ENCODE results near the gene KIFC3. TPM values are rescaled to one million over a fixed set of nuclear protein-coding genes. Genes with fewer than 3 reads are reported as not detected.
A peak's percentile ranks its signal among the peaks of the same experiment; 100 is the strongest.
"Not testable (repeated sequence)": the region's sequence is repeated elsewhere in the genome, so short reads cannot be mapped to it uniquely, and the experiment has no call there.

KIFC3 gene
- total and polyA plus RNA-seq, 7 experiments from 2014 or later, result 0.73 to 9.2 (median 1.6) TPM; not detected in 3

GRCh38 chr16:57796014-57796413 is 6.3 kb downstream of the KIFC3 start:
- H3K27ac Mint-ChIP-seq; H3K9me3 Mint-ChIP-seq; H3K27me3 ChIP-seq (ENCODE audit: control insufficient read depth in 2 of 2, insufficient read depth in 2 of 2, low read length in 2 of 2); H3K4me3 Mint-ChIP-seq; POLR2A ChIA-PET; H3K4me1 ChIP-seq (ENCODE audit: control insufficient read depth in 2 of 2, insufficient read depth in 2 of 2, low read length in 2 of 2); H3K4me3 ChIP-seq (ENCODE audit: low read length); H3K36me3 ChIP-seq (ENCODE audit: control insufficient read depth in 2 of 3, insufficient read depth in 3 of 3, low read length in 3 of 3); intact Hi-C loops (cut with micrococcal nuclease); DNase-seq; H3K9me3 ChIP-seq (ENCODE audit: control insufficient read depth in 2 of 3, low read length in 3 of 3); H3K27ac ChIP-seq (ENCODE audit: low read depth, low read length); ATAC-seq; H3K36me3 Mint-ChIP-seq: not testable (repeated sequence)
- peaks cover 13 to 25% (median 23%) of the 10 kb centered on the region in 7 donors for H3K4me1 Mint-ChIP-seq
- H3K27me3 Mint-ChIP-seq, result peaks cover 0 to 23% (median 5%) of the 10 kb centered on the region in 5 donors
- CTCF ChIA-PET, result interaction anchor here (0.6 kb wide), 1 partner anchor 156 kb away, joined by 3 read pairs; no protein-coding TSS in a partner anchor

DNA sequence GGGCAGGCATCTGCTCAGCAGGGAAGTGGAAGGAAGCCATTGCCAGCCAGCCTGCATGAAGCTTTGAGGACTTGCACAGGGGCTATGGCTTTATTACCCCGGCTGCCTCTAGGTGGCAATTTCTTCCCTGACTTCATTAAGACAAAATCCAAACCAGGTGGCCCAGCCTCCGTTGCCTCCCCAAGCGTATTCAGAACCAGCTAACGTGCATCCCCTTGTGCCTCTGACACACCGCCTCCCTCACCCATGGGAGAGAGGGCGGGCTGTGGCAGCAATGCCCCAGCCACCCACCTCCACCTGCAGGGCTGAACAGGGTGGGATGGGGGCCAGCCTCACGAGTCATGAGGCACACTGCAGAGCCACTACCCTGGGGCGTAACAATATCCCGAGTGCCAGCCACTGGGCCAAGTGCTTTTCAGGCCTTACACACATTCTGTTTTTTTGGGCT is 6.8 kb downstream of the KIFC3 start:
- no peak overlapping the region for H3K4me3 ChIP-seq (ENCODE audit: low read length)
- H3K36me3 Mint-ChIP-seq, result no peaks in the 10 kb centered on the region
- intact Hi-C loops (cut with micrococcal nuclease), result no loop called here
- no peaks in the 10 kb centered on the region for H3K9me3 ChIP-seq (ENCODE audit: control insufficient read depth in 2 of 3, low read length in 3 of 3)
- H3K36me3 ChIP-seq (ENCODE audit: control insufficient read depth in 2 of 3, insufficient read depth in 3 of 3, low read length in 3 of 3), result no peaks in the 10 kb centered on the region
- peak in 1 of 9 donors; percentile 33 for DNase-seq
- ChIA-PET POLR2A (no interaction called here), CTCF (interaction anchor here (0.6 kb wide), 2 partner anchors 156 to 1039 kb away, joined by 3 to 5 read pairs; no protein-coding TSS in a partner anchor)
- H3K4me1 ChIP-seq (ENCODE audit: control insufficient read depth in 2 of 2, insufficient read depth in 2 of 2, low read length in 2 of 2), result peaks cover 0 to 4% of the 10 kb centered on the region in 2 donors
- H3K4me1 Mint-ChIP-seq, result peaks cover 13 to 20% (median 18%) of the 10 kb centered on the region in 7 donors
- H3K9me3 Mint-ChIP-seq, result peaks cover 0 to 1% (median 0%) of the 10 kb centered on the region in 11 donors
- no peak overlapping the region for H3K27ac Mint-ChIP-seq
- peaks cover 0 to 18% (median 3%) of the 10 kb centered on the region in 5 donors for H3K27me3 Mint-ChIP-seq
- peaks cover 0 to under 1% of the 10 kb centered on the region in 2 donors for H3K27me3 ChIP-seq (ENCODE audit: control insufficient read depth in 2 of 2, insufficient read depth in 2 of 2, low read length in 2 of 2)
- no peak overlapping the region for H3K27ac ChIP-seq (ENCODE audit: low read depth, low read length)
- H3K4me3 Mint-ChIP-seq, result no peak overlapping the region
- ATAC-seq, result peak; percentile 50

DNA sequence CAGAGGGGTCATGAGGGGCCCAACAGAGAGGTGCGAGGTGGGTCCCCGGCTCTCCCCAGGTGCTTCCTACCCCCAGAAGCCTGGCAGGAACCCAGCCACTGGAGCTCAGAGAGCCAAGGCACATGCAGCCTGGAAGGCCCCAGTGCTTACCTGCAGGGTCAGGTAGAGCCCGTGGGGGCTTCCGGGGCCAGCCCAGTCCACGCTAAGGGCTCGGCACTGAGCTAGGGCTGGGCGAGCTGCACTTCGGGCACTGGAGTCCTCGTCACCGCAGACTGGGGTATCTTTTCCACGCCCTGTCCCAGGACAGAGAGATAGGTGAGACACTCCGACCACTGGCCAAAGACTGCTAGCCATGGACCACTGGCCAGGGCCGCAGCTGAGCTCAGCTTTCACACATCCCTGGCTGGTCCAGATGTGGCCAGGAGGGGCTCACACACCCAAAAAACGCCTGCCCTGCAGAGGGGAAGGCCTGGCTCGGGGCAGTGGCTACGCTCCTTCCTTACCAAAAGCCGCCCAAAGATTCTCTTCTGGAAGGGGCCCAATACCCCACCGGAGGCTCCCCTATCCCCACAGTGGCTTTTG is 7.4 kb downstream of the KIFC3 start:
- ChIA-PET POLR2A (no interaction called here), CTCF (interaction anchor here (0.6 kb wide), 1 partner anchor 1040 kb away, joined by 5 read pairs; no protein-coding TSS in a partner anchor)
- Mint-ChIP-seq H3K27ac (no peak overlapping the region), H3K4me3 (no peak overlapping the region), H3K27me3 (peaks cover 0 to 14% (median 3%) of the 10 kb centered on the region in 5 donors), H3K36me3 (no peaks in the 10 kb centered on the region), H3K4me1 (peaks cover 13 to 15% (median 14%) of the 10 kb centered on the region in 7 donors), H3K9me3 (peaks cover 0 to 1% (median 0%) of the 10 kb centered on the region in 11 donors)
- Histone ChIP-seq H3K36me3 (ENCODE audit: control insufficient read depth in 2 of 3, insufficient read depth in 3 of 3, low read length in 3 of 3) (no peaks in the 10 kb centered on the region), H3K27me3 (ENCODE audit: control insufficient read depth in 2 of 2, insufficient read depth in 2 of 2, low read length in 2 of 2) (no peaks in the 10 kb centered on the region), H3K9me3 (ENCODE audit: control insufficient read depth in 2 of 3, low read length in 3 of 3) (no peaks in the 10 kb centered on the region), H3K27ac (ENCODE audit: low read depth, low read length) (no peak overlapping the region), H3K4me1 (ENCODE audit: control insufficient read depth in 2 of 2, insufficient read depth in 2 of 2, low read length in 2 of 2) (no peaks in the 10 kb centered on the region), H3K4me3 (ENCODE audit: low read length) (no peak overlapping the region)
- no peak for ATAC-seq
- no peak for DNase-seq
- intact Hi-C loops (cut with micrococcal nuclease), result no loop called here

DNA sequence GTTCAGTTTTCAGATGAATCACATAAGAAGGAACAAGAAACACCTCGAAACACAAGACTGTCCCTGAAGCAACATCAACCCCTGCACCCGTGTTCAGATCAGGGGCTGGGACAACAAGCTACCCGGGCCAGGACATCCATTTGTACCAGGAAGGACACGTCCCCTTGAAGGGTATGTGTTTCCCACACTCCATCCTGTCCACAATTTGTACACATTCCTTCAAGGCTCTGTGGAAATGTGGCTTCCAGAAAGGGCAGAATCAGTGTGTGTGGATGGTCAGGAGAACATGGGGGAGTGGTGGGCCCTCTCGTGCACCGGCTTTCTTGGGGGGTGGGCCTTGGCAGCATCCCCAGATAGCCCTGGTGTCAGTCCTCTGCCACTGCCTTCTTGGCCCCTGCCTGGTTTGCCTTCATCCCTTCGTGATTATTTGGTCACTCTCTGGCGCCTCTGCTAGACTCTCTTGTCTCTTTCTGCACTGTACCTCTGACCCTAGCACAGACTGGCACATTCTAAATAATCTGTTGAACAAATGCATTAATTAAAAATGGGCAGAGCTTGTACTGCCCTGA is 10.3 kb downstream of the KIFC3 start:
- Histone ChIP-seq H3K4me3 (ENCODE audit: low read length) (no peak overlapping the region), H3K27me3 (ENCODE audit: control insufficient read depth in 2 of 2, insufficient read depth in 2 of 2, low read length in 2 of 2) (no peaks in the 10 kb centered on the region), H3K27ac (ENCODE audit: low read depth, low read length) (no peak overlapping the region), H3K9me3 (ENCODE audit: control insufficient read depth in 2 of 3, low read length in 3 of 3) (no peaks in the 10 kb centered on the region), H3K4me1 (ENCODE audit: control insufficient read depth in 2 of 2, insufficient read depth in 2 of 2, low read length in 2 of 2) (no peaks in the 10 kb centered on the region), H3K36me3 (ENCODE audit: control insufficient read depth in 2 of 3, insufficient read depth in 3 of 3, low read length in 3 of 3) (no peaks in the 10 kb centered on the region)
- Mint-ChIP-seq H3K4me3 (no peak overlapping the region), H3K4me1 (peaks cover 0 to 2% (median 0%) of the 10 kb centered on the region in 7 donors), H3K27ac (no peak overlapping the region), H3K9me3 (peaks cover 0 to 2% (median 0%) of the 10 kb centered on the region in 11 donors), H3K27me3 (peaks cover 0 to 4% (median 2%) of the 10 kb centered on the region in 5 donors), H3K36me3 (no peaks in the 10 kb centered on the region)
- ATAC-seq, result no peak
- ChIA-PET CTCF (no interaction called here), POLR2A (no interaction called here)
- DNase-seq, result no peak
- intact Hi-C loops (cut with micrococcal nuclease), result no loop called here

DNA sequence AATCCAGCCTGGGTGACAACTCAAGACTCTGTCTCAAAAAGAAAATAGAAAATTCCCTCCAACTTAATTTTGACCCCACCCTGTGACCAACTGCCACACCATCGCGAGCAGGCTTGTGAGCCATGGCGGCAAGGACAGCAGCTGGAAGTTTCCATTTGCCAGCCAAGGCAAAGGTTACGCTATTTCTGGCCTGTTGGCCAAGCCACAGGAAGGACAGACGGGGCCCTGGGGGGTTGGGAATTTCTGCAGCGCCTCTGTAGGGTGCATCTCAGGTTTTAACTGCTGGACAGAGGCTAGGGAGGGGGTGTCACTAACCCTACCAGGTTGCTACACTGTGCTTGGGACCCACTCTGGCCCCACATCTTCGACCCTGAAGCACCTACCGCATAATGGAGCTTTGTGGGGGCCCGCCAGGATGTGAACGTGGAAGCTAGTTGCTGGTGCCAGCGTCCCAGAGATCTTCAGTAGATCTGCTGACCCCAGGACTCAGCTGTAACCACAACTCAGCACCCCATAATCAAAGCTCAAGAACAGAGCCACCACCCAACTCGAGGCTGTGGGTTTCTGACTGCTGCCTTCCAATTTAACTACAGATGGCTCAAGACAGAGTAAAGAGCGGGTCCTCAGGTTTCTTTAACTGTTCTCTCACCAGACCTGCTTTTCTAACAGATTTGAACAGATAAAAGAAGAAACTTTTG is 10.9 kb downstream of the KIFC3 start:
- DNase-seq (no peak), ATAC-seq (no peak)
- H3K9me3 ChIP-seq (ENCODE audit: control insufficient read depth in 2 of 3, low read length in 3 of 3), result no peaks in the 10 kb centered on the region
- ChIA-PET CTCF (no interaction called here), POLR2A (no interaction called here)
- Mint-ChIP-seq H3K27me3 (peaks cover 0 to 2% (median 0%) of the 10 kb centered on the region in 5 donors), H3K9me3 (peaks cover 0 to 2% (median 0%) of the 10 kb centered on the region in 11 donors), H3K36me3 (no peaks in the 10 kb centered on the region), H3K4me3 (no peak overlapping the region), H3K4me1 (peaks cover 0 to 2% (median 0%) of the 10 kb centered on the region in 7 donors), H3K27ac (no peak overlapping the region)
- intact Hi-C loops (cut with micrococcal nuclease), result no loop called here
- H3K4me1 ChIP-seq (ENCODE audit: control insufficient read depth in 2 of 2, insufficient read depth in 2 of 2, low read length in 2 of 2), result no peaks in the 10 kb centered on the region
- no peak overlapping the region for H3K4me3 ChIP-seq (ENCODE audit: low read length)
- no peaks in the 10 kb centered on the region for H3K36me3 ChIP-seq (ENCODE audit: control insufficient read depth in 2 of 3, insufficient read depth in 3 of 3, low read length in 3 of 3)
- H3K27ac ChIP-seq (ENCODE audit: low read depth, low read length), result no peak overlapping the region
- H3K27me3 ChIP-seq (ENCODE audit: control insufficient read depth in 2 of 2, insufficient read depth in 2 of 2, low read length in 2 of 2), result no peaks in the 10 kb centered on the region

DNA sequence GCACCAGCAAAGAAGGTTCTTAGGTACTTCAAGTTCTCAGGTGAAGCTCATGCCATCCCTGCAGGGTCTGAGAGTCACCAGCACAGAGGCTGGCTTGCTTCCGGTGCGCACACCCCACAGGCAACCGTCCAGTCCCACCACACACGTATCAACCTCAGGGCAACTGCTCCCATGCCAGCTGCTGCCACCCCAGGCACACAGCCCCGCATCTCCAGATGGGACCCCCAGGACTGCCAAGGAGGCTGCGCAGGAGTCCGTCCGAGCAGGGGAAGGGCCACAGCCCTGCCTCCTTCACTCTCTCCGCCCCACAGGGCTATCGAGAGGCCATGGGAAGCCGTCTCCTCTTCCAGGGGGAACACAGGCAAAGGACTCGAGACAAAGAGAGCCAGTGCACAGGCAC is 13.3 kb downstream of the KIFC3 start:
- Histone ChIP-seq H3K9me3 (ENCODE audit: control insufficient read depth in 2 of 3, low read length in 3 of 3) (no peaks in the 10 kb centered on the region), H3K36me3 (ENCODE audit: control insufficient read depth in 2 of 3, insufficient read depth in 3 of 3, low read length in 3 of 3) (no peaks in the 10 kb centered on the region), H3K4me1 (ENCODE audit: control insufficient read depth in 2 of 2, insufficient read depth in 2 of 2, low read length in 2 of 2) (no peaks in the 10 kb centered on the region), H3K4me3 (ENCODE audit: low read length) (no peak overlapping the region), H3K27ac (ENCODE audit: low read depth, low read length) (no peak overlapping the region), H3K27me3 (ENCODE audit: control insufficient read depth in 2 of 2, insufficient read depth in 2 of 2, low read length in 2 of 2) (no peaks in the 10 kb centered on the region)
- DNase-seq, result no peak
- no peaks in the 10 kb centered on the region for H3K36me3 Mint-ChIP-seq
- H3K27ac Mint-ChIP-seq, result no peak overlapping the region
- ChIA-PET CTCF (no interaction called here), POLR2A (no interaction called here)
- H3K4me3 Mint-ChIP-seq, result no peak overlapping the region
- ATAC-seq, result no peak
- no peaks in the 10 kb centered on the region for H3K4me1 Mint-ChIP-seq
- H3K9me3 Mint-ChIP-seq, result peaks cover 0 to 2% (median 0%) of the 10 kb centered on the region in 11 donors
- H3K27me3 Mint-ChIP-seq, result peaks cover 0 to 2% (median 0%) of the 10 kb centered on the region in 5 donors
- intact Hi-C loops (cut with micrococcal nuclease), result no loop called here
